Stimulated activated CD4-positive, alpha-beta T cell treated with anti-CD3 and anti-CD28 coated beads, TNF-alpha, amount 100 ng/mL, for 4 hours (primary cell): ENCODE measurements around the gene CNTNAP2.

Experiments used
- DNase-seq, 3 experiments: peaks; one replicate each; pipeline ENCODE4 v3.0.0-alpha.2; 2020; ENCODE audit warnings: low read depth in 3 of 3

CNTNAP2 gene

DNA sequence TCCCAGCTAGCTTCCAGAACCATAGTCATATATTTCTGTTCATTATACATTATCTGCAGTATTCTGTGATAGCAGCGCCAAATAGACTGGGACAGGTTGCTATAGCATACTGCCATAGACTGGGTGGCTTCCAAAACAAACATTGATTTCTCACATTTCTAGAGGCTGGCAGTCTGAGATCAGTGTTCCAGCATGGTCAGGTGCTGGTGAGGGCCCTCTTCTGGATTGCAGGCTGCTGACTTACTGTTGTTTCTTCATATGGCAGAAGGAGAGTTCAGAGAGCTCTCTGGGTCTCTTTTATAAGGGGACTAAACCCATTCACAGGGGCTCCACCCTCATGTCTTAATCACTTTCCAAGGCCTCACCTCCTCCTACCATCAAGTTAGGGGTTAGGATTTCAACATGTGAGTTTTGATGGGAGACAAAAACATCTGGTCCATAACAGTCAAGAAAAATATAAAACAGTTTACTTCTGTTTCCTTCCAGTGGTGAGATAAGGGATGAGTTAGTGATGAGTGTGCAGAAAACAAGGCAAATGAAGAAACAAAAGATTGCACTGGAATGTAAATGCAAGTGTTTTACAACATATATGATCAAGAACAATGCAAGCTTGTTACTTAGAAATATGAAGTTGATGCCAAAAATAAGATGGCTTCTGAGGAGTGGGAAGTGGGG is 2074.9 kb downstream of the CNTNAP2 start:
- DNase-seq: no peak

- no peak for DNase-seq
These were observed 2075.9 kb downstream of the CNTNAP2 start for GRCh38 chr7:148192491-148192890.

DNA sequence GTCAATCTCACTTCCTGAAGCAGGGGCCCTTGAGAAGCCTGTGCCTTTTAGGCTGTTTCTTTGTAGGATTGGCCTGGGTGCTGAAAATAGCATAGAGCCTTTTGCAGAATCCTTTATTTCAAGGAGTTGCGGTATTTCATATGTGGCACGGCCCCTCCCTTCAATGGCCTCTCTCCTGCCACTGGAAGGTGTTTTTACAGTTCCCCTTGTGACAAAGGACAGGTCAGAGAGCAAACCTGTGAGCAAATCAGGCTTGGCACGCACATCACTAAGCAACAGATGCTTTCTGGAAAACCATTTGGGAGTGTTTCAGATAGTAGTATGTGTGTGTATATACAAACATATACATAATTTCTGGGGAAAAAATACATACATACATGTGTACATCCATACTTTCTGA is 2085.4 kb downstream of the CNTNAP2 start:
- DNase-seq: no peak

GRCh38 chr7:148204639-148205304 is 2088.2 kb downstream of the CNTNAP2 start:
- no peak for DNase-seq

- no peak for DNase-seq
These were observed 2093.1 kb downstream of the CNTNAP2 start for GRCh38 chr7:148209643-148210190.

DNA sequence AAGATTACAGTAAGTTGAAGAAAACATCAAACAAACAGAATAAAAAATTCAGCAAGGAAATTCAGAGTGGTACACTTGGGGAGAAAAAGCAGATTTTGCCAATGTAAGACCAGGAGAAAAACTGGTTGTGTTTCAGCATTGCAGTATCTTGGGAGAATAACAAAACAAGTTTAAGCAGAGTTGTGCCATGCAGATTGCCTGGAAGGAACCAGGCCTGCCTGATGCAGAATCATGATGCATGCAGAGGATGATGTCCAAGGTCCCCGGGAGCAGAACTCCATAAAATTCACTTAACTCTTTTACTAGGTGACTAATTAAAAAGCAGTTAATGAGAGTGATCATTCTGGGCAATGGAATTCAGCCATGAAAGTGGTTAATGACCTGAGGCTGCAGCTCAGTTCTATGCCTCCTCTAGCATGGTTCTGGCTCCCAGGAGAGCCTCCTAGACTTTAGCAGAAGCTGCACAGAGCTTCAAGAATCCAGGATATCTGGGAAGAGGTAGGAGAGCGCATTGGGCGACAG is 2094.3 kb downstream of the CNTNAP2 start:
- no peak for DNase-seq

DNA sequence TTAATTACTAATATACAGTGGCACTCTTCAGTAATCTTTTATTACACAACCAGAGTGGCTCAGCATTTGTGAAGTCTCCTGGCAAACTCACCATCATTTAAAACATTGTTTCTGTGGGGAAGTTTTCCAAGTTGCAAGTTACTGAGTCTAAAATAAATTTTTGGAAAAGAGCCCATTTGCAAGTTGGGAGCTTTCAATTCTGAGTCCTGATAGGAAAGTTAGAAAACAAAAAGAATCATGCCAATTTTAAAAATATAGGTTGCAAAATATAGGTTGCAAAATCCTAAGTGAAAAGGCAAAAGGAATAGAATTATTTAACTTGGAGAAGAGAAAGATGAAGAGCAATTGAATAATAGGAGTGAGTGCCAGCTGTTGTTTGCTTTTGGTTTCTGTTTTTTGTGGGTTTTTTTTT is 2095.1 kb downstream of the CNTNAP2 start:
- DNase-seq: no peak

GRCh38 chr7:148212731-148213130 is 2096.1 kb downstream of the CNTNAP2 start:
- DNase-seq: no peak

- DNase-seq: no peak
These were observed 2097.5 kb downstream of the CNTNAP2 start for GRCh38 chr7:148214101-148214500.

- no peak for DNase-seq
These were observed 2102.0 kb downstream of the CNTNAP2 start for GRCh38 chr7:148218603-148219002.

DNA sequence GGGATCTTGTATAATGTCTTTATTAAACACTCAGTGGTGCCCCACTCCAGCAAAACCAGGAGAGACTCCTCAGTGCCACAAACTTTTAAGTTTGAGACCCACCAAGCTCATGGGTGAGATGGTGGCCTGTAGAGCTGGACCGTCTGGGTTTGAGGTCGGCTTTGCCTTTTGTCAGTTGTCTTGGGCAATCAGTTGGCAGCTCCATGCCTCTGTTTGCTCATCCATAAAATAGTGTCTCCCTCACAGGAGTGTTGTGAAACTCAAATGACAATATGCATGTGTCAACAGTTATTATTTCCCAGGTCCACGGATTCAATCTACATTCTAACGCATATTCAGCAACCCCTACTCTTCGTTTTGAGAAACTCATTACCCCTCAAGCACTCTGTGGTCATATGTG is 2106.1 kb downstream of the CNTNAP2 start:
- DNase-seq: no peak

- DNase-seq: no peak
These were observed 2106.6 kb downstream of the CNTNAP2 start for GRCh38 chr7:148223160-148223559.

DNA sequence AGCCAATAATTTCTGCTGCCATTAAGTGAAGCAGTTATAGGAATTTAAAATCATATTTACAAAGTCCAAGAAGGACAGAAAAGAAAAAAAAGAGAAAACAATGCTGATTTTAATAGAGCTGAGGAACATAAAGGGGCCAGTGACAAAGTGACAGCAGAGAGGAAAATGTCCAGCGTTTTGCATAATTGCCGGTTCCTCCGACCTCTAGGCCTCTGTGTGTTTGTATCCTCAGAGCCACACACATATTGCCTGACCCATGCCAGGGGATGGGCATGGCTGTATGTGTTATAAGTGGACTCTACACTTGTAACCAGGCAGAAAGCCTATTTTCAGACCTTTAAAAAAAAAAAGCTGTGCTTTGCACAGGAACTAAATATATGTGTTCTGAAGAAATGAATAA is 2107.1 kb downstream of the CNTNAP2 start:
- DNase-seq: no peak

- no peak for DNase-seq
These were observed 2113.7 kb downstream of the CNTNAP2 start for GRCh38 chr7:148230296-148230695.

- no peak for DNase-seq
These were observed 2114.3 kb downstream of the CNTNAP2 start for GRCh38 chr7:148230883-148231282.

DNA sequence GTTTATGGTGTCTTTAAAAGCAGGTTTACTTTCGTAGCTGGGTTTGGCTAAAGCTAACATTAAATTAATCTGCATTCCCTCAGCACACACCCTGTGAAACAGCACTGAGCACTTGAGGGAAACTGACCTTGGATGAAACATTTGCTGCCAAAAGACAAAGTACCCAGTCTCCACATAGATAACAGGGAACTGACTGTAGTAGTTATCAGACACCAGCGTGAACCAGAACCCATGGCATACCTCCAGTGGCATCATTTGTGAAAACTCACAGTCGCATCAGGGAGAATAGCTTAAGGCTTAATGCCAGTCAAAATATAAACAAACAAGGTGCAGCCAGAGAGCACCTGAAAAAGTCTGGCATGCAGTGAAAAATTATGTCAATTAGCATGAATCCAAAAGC is 2116.2 kb downstream of the CNTNAP2 start:
- no peak for DNase-seq

DNA sequence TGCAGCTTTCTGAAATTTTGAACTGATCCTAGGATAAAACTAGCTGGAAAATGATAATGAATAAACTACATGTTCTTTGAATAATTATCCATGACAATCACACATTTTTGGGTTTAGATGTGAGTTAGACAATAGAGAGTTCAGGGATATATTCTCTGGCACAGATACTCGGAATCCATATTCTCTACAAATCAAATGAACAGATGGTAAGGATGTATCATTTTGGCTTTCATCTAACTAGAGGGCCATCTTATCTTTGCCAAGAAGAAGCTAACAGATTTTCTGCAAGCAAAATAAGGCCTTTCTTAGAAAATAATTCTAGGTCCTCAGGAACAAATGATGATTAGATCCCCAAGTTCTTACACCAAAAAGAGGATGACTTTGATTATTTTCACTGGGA is 2118.1 kb downstream of the CNTNAP2 start:
- DNase-seq: no peak

DNA sequence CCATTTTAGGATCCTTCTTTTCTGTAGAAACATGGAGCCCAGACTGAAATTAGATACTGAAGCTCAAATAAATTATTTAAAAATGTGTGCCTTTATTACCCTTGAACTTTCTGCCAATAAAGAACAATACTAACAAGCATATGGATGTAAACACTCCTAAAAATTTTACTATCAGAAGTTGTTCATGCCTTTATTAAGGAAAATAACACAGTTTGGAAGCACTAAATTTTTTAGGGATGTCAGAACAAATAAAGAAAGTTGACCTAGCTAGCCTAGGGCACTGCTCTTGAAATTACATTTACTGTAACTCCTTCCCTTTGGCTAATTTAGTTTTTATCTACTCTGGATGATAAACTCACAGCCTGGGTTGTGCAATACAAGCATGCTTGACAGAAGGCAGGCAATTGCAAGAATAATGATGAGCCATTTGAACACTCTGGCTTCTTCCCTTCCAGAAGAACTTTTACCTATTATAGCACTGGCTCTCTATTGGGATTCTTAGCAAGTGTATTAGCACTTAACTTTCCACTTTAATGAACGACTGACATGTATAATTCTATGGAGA is 2122.2 kb downstream of the CNTNAP2 start:
- DNase-seq: no peak

DNA sequence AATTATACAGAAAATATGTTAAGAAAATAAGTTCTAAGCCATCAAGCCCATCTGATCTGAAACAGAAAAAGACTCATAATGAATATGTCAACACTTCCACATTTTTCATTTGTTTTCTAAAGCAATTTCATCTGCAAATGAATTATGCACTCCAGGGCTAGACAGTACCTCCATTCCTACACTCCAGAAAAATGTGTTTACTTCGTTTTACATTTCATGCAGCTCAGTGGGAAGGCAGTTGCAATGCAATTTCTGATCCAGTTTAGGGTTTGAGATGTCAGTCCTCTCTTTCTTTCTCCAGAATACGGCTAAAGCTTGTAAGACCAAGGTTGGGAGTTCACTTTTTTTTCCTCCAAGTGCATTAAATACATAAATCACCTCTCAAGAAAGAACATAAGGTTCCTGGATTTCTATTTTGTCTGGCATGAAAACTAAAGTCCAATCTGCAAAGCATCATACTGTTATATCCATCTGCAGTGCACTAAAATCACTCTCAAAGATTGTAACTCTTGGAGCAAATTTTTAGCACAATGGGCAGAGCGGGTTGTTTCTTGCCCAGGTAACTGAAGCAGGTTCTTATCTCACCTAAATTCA is 2125.2 kb downstream of the CNTNAP2 start:
- no peak for DNase-seq

DNA sequence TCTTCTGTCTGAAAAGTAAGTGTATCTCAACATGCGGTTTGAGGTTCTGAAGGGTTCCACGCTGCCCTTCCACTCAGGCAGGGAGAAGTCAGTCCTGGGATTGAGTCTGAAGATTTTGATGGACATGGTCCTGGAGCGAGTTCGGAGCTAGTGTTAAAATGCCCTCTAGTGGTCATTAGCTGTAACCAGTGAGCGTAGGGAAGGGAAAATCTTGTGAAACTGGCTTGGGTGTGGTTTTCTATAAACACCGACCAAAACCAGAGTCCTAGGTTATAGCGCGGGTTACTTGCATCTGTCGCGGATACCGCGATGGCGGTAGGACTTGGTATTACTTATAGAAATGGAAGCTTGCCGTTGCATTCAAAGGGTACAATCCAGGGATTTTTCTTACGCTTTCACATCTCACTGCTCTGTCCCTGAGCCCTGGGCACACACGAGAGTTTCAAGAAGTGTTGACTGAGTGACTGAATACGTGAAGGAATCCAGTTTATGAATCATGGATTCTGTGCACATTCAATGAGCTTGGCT is 2125.8 kb downstream of the CNTNAP2 start:
- DNase-seq: no peak

- no peak for DNase-seq
These were observed 2128.8 kb downstream of the CNTNAP2 start for GRCh38 chr7:148245381-148245780.

DNA sequence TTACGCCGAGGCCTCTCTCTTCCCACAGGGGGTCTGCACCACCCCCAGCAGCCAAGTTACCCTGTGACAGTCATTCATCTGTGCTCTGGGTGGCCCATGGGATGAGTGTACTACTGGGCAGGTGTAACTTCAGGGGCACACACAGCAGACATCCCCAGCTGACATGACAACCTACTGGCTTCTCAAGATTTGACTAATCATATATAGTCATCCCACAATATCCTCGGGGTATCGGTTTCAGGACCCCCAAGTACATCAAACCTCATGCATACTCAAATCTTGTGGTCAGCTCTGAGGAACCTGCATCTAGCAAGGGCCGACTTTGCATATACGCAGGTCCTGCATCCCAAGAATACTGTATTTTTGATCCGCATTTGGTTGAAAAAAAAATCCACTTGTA is 2137.0 kb downstream of the CNTNAP2 start:
- DNase-seq: no peak
